HepG2 (cell line): Measurements from ENCODE around the gene CBFA2T2. TPM values are rescaled to one million over a fixed set of nuclear protein-coding genes. Genes with fewer than 3 reads are reported as not detected.

ENCODE experiments used
- ARID4A ChIP-seq: sonication (generic); formaldehyde crosslinking; IDR thresholded peaks from 2 replicates; pipeline ENCODE4 v1.5.0; 2020; ENCODE audit warnings: mild to moderate bottlenecking, missing genetic modification reagents, borderline replicate concordance
- ARNT ChIP-seq: fragments of 450-650 bp; IDR thresholded peaks from 2 replicates; pipeline ENCODE4 v1.6.1; 2017
- ATF7 ChIP-seq, 2 experiments: fragments of 450-650 bp in 1 of 2; sonication (generic) in 1 of 2; formaldehyde crosslinking in 1 of 2; IDR thresholded peaks; 2 replicates each; pipeline versions ENCODE4 v1.4.0 to v1.6.1; 2016 to 2020; ENCODE audit warnings: antibody characterized with exemption in 1 of 2, mild to moderate bottlenecking in 1 of 2, missing genetic modification reagents in 1 of 2
- BORCS8-MEF2B ChIP-seq: sonication (generic); formaldehyde crosslinking; IDR thresholded peaks from 2 replicates; pipeline ENCODE4 v1.8.0; 2022; ENCODE audit warnings: mild to moderate bottlenecking, missing genetic modification reagents
- CEBPB ChIP-seq: IDR thresholded peaks from 2 replicates; pipeline ENCODE4 v1.6.1; 2011; ENCODE audit warnings: low read depth, low read length, improper control_type of control experiment, borderline replicate concordance
- CEBPG ChIP-seq: IDR thresholded peaks from 2 replicates; pipeline ENCODE4 v1.6.1; 2016
- DNMT1 ChIP-seq: sonication (generic); formaldehyde crosslinking; IDR thresholded peaks from 2 replicates; pipeline ENCODE4 v1.5.1; 2020; ENCODE audit warnings: mild to moderate bottlenecking, missing genetic modification reagents
- E2F5 ChIP-seq: sonication (generic); formaldehyde crosslinking; conservative IDR thresholded peaks from 2 replicates; pipeline ENCODE4 v1.4.0; 2020; ENCODE audit warnings: missing genetic modification reagents
- HDAC2 ChIP-seq: sonication (generic); formaldehyde crosslinking; IDR thresholded peaks from 2 replicates; pipeline ENCODE4 v1.4.0; 2020; ENCODE audit warnings: missing genetic modification reagents
- MXD4 ChIP-seq: IDR thresholded peaks from 2 replicates; pipeline ENCODE4 v1.6.1; 2016; ENCODE audit warnings: mild to moderate bottlenecking, missing biosample characterization, missing genetic modification reagents
- NR2F1 ChIP-seq, 2 experiments: fragments of 450-650 bp in 1 of 2; formaldehyde crosslinking in 1 of 2; IDR thresholded peaks; 2 replicates each; pipeline versions ENCODE4 v1.5.0 to v1.6.1; 2016 to 2020; ENCODE audit warnings: mild to moderate bottlenecking in 1 of 2, missing compliant biosample characterization in 1 of 2, missing genetic modification reagents in 1 of 2, moderate library complexity in 1 of 2
- PBX2 ChIP-seq: IDR thresholded peaks from 2 replicates; pipeline ENCODE4 v1.6.1; 2016; ENCODE audit warnings: control low read depth
- PLSCR1 ChIP-seq: sonication (generic); formaldehyde crosslinking; IDR thresholded peaks from 2 replicates; pipeline ENCODE4 v1.5.0; 2020; ENCODE audit warnings: missing genetic modification reagents, mild to moderate bottlenecking, borderline replicate concordance
- RBM22 ChIP-seq: fragments of 200-400 bp; formaldehyde crosslinking; optimal IDR thresholded peaks from 2 replicates; pipeline ENCODE3; 2017; ENCODE audit warnings: mild to moderate bottlenecking, low read length, moderate library complexity
- SP5 ChIP-seq: IDR thresholded peaks from 2 replicates; pipeline ENCODE4 v1.6.1; 2016; ENCODE audit warnings: low read depth, borderline replicate concordance
- TARDBP ChIP-seq: sonication (generic); formaldehyde crosslinking; IDR thresholded peaks from 2 replicates; pipeline ENCODE4 v1.8.0; 2022; ENCODE audit warnings: mild to moderate bottlenecking, missing genetic modification reagents
- THAP7 ChIP-seq: sonication (generic); formaldehyde crosslinking; IDR thresholded peaks from 2 replicates; pipeline ENCODE4 v1.8.1; 2023; ENCODE audit warnings: mild to moderate bottlenecking, missing genetic modification reagents
- ZIK1 ChIP-seq: sonication (generic); formaldehyde crosslinking; IDR thresholded peaks from 2 replicates; pipeline ENCODE4 v1.5.0; 2020; ENCODE audit warnings: mild to moderate bottlenecking, low read depth, missing genetic modification reagents, borderline replicate concordance
- ZNF205 ChIP-seq: IDR thresholded peaks from 2 replicates; pipeline ENCODE4 v1.6.1; 2018; ENCODE audit warnings: missing biosample characterization, missing genetic modification reagents
- ZNF605 ChIP-seq: sonication (generic); formaldehyde crosslinking; IDR thresholded peaks from 2 replicates; pipeline ENCODE4 v1.8.0; 2022; ENCODE audit warnings: mild to moderate bottlenecking, missing genetic modification reagents
- ZNF652 ChIP-seq: IDR thresholded peaks from 2 replicates; pipeline ENCODE4 v1.6.1; 2016; ENCODE audit warnings: low read depth, borderline replicate concordance
- polyA plus RNA-seq, 8 experiments: library from polyadenylated mRNA; depleted of rRNA in 3 of 8; stranded (reverse) in 7 of 8; unstranded in 1 of 8; fragments of >200 nt; fragmentation: Illumina TruSeq in 4 of 8; extraction: Trizol in 4 of 8; gene quantifications; 2 replicates each; pipeline versions ENCODE4 v1.2.1 to v1.2.3, GENCODE V29; 2011 to 2016; ENCODE audit warnings: low read depth in 4 of 8, missing spikeins in 1 of 8, mixed read lengths in 1 of 8; ENCODE audit not compliant: insufficient read depth in 1 of 8
- total RNA-seq, 5 experiments: library from RNA; depleted of rRNA; stranded (reverse); fragments of >200 nt; fragmentation: Illumina TruSeq; extraction: Trizol; gene quantifications; 2 replicates each; pipeline ENCODE4 v1.2.3, GENCODE V29; 2016; ENCODE audit warnings: low read depth in 1 of 5

CBFA2T2 gene
- total and polyA plus RNA-seq, 2 of the 13 experiments (the other 11 are each of a cell fraction or from before 2014, with no cell fraction given), result 6.3 to 21.2 TPM

- TF ChIP-seq PLSCR1 (CRISPR knock-in tag), result no peak
- peak; percentile 37; the same call in 1 of the 2 replicates for TF ChIP-seq THAP7 (CRISPR knock-in tag)
- TF ChIP-seq TARDBP (CRISPR knock-in tag), result 0 out of 2 replicates have a peak, but pooled peaks have one; percentile 34
- TF ChIP-seq SP5, result no peak
- TF ChIP-seq DNMT1 (CRISPR knock-in tag), result 0 out of 2 replicates have a peak, but pooled peaks have one; percentile 66
- no peak for TF ChIP-seq MXD4 (CRISPR knock-in tag)
- TF ChIP-seq HDAC2, result no peak
- TF ChIP-seq ZNF205 (CRISPR knock-in tag), result no peak
- no peak for TF ChIP-seq E2F5 (CRISPR knock-in tag)
- no peak for TF ChIP-seq ZNF605
- TF ChIP-seq BORCS8-MEF2B (CRISPR knock-in tag), result 0 out of 2 replicates have a peak, but pooled peaks have one; percentile 21
- no peak for TF ChIP-seq ZIK1 (CRISPR knock-in tag)
- no peak for TF ChIP-seq CEBPG (CRISPR knock-in tag)
- peak; percentile 42; the same call in 1 of the 2 replicates for TF ChIP-seq ATF7 (IDR thresholded peaks at IDR 0.05)
- no peak for TF ChIP-seq ATF7 (CRISPR knock-in tag; IDR thresholded peaks at IDR 0.05)
- peak in 1 of 2 experiments; percentile 11; a peak in 1 of 4 replicates for TF ChIP-seq NR2F1 (CRISPR knock-in tag; IDR thresholded peaks at IDR 0.05)
- peak; percentile 89 for TF ChIP-seq RBM22
- TF ChIP-seq ZNF652, result peak; percentile 75
- TF ChIP-seq ARID4A (CRISPR knock-in tag), result peak; percentile 19; the same call in 1 of the 2 replicates
- peak; percentile 19; the same call in 1 of the 2 replicates for TF ChIP-seq CEBPB
- TF ChIP-seq PBX2, result 0 out of 2 replicates have a peak, but pooled peaks have one; percentile 25
- TF ChIP-seq ARNT, result no peak
These were observed 161.1 kb downstream of the CBFA2T2 start (continued) for GRCh38 chr20:33650753-33651561.
